Astrocyte of the cerebellum (primary cell): ENCODE results near the gene ASIP.

Experiments
- DNase-seq: peaks from one replicate; pipeline ENCODE4 v3.0.0-alpha.2; 2011; ENCODE audit warnings: low read depth
- H3K4me3 ChIP-seq: 2 replicates; pipeline ENCODE4 v1.5.1; 2011; ENCODE audit warnings: mild to moderate bottlenecking, low read depth, low read length, moderate library complexity
- CTCF ChIP-seq: IDR thresholded peaks from 2 replicates; pipeline ENCODE4 v1.5.1; 2012; ENCODE audit warnings: low read length, low read depth, moderate library complexity, mild to moderate bottlenecking; ENCODE audit errors: missing control alignments
- in situ Hi-C: cut with HindIII; loops from 2 replicates; pipeline ENCODE4 v1.10.0; 2017; ENCODE audit warnings: low sequenced_read_pairs

Gene ASIP

GRCh38 chr20:34210271-34210670, 31.0 kb upstream of the ASIP start:
- in situ Hi-C loops = no loop called here
- no peak overlapping the region for H3K4me3 ChIP-seq
- TF ChIP-seq CTCF = no peak
- DNase-seq = no peak

- DNase-seq = no peak
- no peak overlapping the region for H3K4me3 ChIP-seq
- in situ Hi-C loops = no loop called here
- TF ChIP-seq CTCF = no peak
Measured at GRCh38 chr20:34211591-34211990, 29.6 kb upstream of the ASIP start.

- no peak for TF ChIP-seq CTCF
- in situ Hi-C loops = no loop called here
Measured at GRCh38 chr20:34213213-34213612, 28.0 kb upstream of the ASIP start.

GRCh38 chr20:34215711-34216381, 25.4 kb upstream of the ASIP start:
- H3K4me3 ChIP-seq = peak overlapping the region; percentile 46
- no peak for TF ChIP-seq CTCF

More at GRCh38 chr20:34213213-34213612, 28.0 kb upstream of the ASIP start:
- no peak for DNase-seq
- H3K4me3 ChIP-seq = no peak overlapping the region

GRCh38 chr20:34216382-34216742, 24.9 kb upstream of the ASIP start:
- no peak for DNase-seq
- in situ Hi-C loops = no loop called here
- peak overlapping the region; percentile 46 for H3K4me3 ChIP-seq
- no peak for TF ChIP-seq CTCF

More at GRCh38 chr20:34215711-34216381, 25.4 kb upstream of the ASIP start:
- DNase-seq = no peak
- in situ Hi-C loops = no loop called here

GRCh38 chr20:34220561-34220960, 20.7 kb upstream of the ASIP start:
- DNase-seq = peak; percentile 27
- TF ChIP-seq CTCF = no peak
- in situ Hi-C loops = no loop called here
- H3K4me3 ChIP-seq = no peak overlapping the region
